Measurements from ENCODE around the gene PTCD2.

DNA sequence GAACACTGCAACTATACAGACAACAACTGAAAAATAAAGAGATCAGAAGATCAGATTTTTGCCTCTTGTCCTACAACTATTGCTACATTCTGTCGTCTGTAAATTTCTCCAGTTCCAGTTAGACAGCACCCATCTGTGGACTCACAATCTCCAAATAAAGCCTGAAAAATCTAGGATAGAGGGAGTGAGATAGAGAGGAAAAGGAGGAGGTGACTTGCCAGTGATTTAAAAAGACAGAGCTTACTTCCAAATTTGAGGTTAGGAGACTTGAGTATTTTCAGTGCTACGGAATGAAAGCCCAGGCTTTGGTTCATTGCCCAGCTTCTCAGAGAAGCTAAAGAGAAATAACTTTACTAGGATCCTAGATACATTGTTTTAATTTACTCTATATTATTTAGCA lies 63.6 kb downstream of the PTCD2 start:
- no peak for TF ChIP-seq CTCF (conservative IDR thresholded peaks at IDR 0.05; ENCODE audit: low read depth, low read length)
- TF ChIP-seq EZH2 (IDR thresholded peaks at IDR 0.05; ENCODE audit: borderline replicate concordance, low read depth, low read length, poor library complexity, severe bottlenecking) = no peak
